Mammary epithelial cell (primary cell): ENCODE measurements around the gene ALK.

Experiments
- EZH2 ChIP-seq: IDR thresholded peaks from 2 replicates; pipeline ENCODE4 v1.6.1; 2012; ENCODE audit warnings: low read length, inconsistent platforms, borderline replicate concordance
- TF ChIP-seq, protein P1 (sequence below), 2 donors: IDR thresholded peaks in 1 of 2; conservative IDR thresholded peaks in 1 of 2; 2 replicates each; pipeline ENCODE4 v1.5.1; 2011 to 2012; ENCODE audit warnings: inconsistent platforms in 2 of 2, low read length in 2 of 2, mild to moderate bottlenecking in 2 of 2, control low read depth in 1 of 2, low read depth in 1 of 2; ENCODE audit not compliant: insufficient read depth in 1 of 2; ENCODE audit errors: extremely low read depth in 1 of 2

DNA sequence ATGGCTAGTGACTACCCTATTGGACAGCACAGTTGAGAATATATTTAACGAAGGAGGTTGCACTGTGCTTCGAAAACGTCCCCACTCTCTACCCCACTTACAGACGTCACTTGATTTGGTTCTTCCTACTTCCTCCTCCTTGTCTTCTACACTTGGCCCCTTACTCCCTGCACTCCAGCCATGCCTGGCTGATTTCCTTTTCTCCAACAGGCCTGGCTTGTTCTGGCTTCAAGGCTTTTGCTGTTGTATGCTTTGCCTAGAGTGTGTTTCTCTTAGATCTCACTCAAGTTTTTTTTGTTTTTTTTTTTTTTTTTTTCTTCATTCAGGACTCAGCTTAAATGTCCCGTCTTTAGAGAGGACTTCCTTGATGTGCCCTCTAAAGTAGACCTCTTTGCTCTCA is 469.4 kb downstream of the ALK start:
- no peak for TF ChIP-seq EZH2
- TF ChIP-seq, protein P1, sequence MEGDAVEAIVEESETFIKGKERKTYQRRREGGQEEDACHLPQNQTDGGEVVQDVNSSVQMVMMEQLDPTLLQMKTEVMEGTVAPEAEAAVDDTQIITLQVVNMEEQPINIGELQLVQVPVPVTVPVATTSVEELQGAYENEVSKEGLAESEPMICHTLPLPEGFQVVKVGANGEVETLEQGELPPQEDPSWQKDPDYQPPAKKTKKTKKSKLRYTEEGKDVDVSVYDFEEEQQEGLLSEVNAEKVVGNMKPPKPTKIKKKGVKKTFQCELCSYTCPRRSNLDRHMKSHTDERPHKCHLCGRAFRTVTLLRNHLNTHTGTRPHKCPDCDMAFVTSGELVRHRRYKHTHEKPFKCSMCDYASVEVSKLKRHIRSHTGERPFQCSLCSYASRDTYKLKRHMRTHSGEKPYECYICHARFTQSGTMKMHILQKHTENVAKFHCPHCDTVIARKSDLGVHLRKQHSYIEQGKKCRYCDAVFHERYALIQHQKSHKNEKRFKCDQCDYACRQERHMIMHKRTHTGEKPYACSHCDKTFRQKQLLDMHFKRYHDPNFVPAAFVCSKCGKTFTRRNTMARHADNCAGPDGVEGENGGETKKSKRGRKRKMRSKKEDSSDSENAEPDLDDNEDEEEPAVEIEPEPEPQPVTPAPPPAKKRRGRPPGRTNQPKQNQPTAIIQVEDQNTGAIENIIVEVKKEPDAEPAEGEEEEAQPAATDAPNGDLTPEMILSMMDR (conservative IDR thresholded peaks at IDR 0.05 in 1 of 2, IDR thresholded peaks at IDR 0.05 in 1 of 2; ENCODE audit: extremely low read depth in 1 of 2, insufficient read depth in 1 of 2, low read depth in 1 of 2, low read length in 2 of 2) = no peak
